ENCODE data around the gene INTS6.

- TF ChIP-seq, protein P1, sequence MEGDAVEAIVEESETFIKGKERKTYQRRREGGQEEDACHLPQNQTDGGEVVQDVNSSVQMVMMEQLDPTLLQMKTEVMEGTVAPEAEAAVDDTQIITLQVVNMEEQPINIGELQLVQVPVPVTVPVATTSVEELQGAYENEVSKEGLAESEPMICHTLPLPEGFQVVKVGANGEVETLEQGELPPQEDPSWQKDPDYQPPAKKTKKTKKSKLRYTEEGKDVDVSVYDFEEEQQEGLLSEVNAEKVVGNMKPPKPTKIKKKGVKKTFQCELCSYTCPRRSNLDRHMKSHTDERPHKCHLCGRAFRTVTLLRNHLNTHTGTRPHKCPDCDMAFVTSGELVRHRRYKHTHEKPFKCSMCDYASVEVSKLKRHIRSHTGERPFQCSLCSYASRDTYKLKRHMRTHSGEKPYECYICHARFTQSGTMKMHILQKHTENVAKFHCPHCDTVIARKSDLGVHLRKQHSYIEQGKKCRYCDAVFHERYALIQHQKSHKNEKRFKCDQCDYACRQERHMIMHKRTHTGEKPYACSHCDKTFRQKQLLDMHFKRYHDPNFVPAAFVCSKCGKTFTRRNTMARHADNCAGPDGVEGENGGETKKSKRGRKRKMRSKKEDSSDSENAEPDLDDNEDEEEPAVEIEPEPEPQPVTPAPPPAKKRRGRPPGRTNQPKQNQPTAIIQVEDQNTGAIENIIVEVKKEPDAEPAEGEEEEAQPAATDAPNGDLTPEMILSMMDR (IDR thresholded peaks at IDR 0.05) = no peak
- TF ChIP-seq POLR2A (IDR thresholded peaks at IDR 0.05) = no peak
Observed at GRCh38 chr13:51341791-51342190, 111.0 kb downstream of the INTS6 start.
